GM19035 (cell line): ENCODE data around the gene KRTAP9-1.
"Not testable (repeated sequence)": the region's sequence is repeated elsewhere in the genome, so short reads cannot be mapped to it uniquely, and the experiment has no call there.

Experiments used
- ATAC-seq: cut with Tn5 transposase; IDR thresholded peaks from one replicate; pipeline ENCODE4 v1.9.1; 2021; ENCODE audit not compliant: unreplicated experiment

KRTAP9-1 gene

GRCh38 chr17:41178843-41179616, 10.7 kb upstream of the KRTAP9-1 start:
- no peak for ATAC-seq

- ATAC-seq: no peak
Observed at GRCh38 chr17:41184480-41184961, 5.2 kb upstream of the KRTAP9-1 start, which contains the start of gene KRTAP4-1. KRTAP4-1 (minus strand) TSS chr17:41184911; CDS start chr17:41184854, 57 bp downstream.

GRCh38 chr17:41185001-41185400, 4.7 kb upstream of the KRTAP9-1 start:
- ATAC-seq: no peak

- ATAC-seq: no peak
Observed at GRCh38 chr17:41186872-41187271, 2.8 kb upstream of the KRTAP9-1 start.

GRCh38 chr17:41190328-41190727, 641 bp downstream of the KRTAP9-1 start:
- no peak for ATAC-seq

- no peak for ATAC-seq
Observed at GRCh38 chr17:41196068-41196467, 6.4 kb downstream of the KRTAP9-1 start.

GRCh38 chr17:41199421-41200078, 9.9 kb downstream of the KRTAP9-1 start:
- no peak for ATAC-seq

- ATAC-seq: no peak
Observed at GRCh38 chr17:41211845-41212466, 22.3 kb downstream of the KRTAP9-1 start.

- ATAC-seq: no peak
Observed at GRCh38 chr17:41212524-41213169, 23.0 kb downstream of the KRTAP9-1 start.

GRCh38 chr17:41215681-41216080, 26.0 kb downstream of the KRTAP9-1 start:
- no peak for ATAC-seq

- ATAC-seq: no peak
Observed at GRCh38 chr17:41223821-41224220, 34.1 kb downstream of the KRTAP9-1 start.

- no peak for ATAC-seq
Observed at GRCh38 chr17:41226051-41226450, 36.4 kb downstream of the KRTAP9-1 start.

- not testable (repeated sequence) for ATAC-seq
Observed at GRCh38 chr17:41226598-41227095, 37.0 kb downstream of the KRTAP9-1 start, which contains the start of gene KRTAP9-2. KRTAP9-2 (plus strand) TSS chr17:41226648; CDS start chr17:41226655, 7 bp downstream.

GRCh38 chr17:41230094-41230493, 40.4 kb downstream of the KRTAP9-1 start:
- no peak for ATAC-seq

GRCh38 chr17:41231731-41232130, 42.0 kb downstream of the KRTAP9-1 start:
- ATAC-seq: no peak

- ATAC-seq: not testable (repeated sequence)
Observed at GRCh38 chr17:41232399-41233105, 42.9 kb downstream of the KRTAP9-1 start, which contains the start of gene KRTAP9-3. KRTAP9-3 (plus strand) TSS chr17:41232449; CDS start chr17:41232502, 53 bp downstream.

GRCh38 chr17:41237116-41237515, 47.4 kb downstream of the KRTAP9-1 start:
- not testable (repeated sequence) for ATAC-seq

GRCh38 chr17:41237949-41238437, 48.3 kb downstream of the KRTAP9-1 start, which contains the start of gene KRTAP9-8:
KRTAP9-8 (plus strand) TSS chr17:41237999; CDS start chr17:41238052, 53 bp downstream.
- not testable (repeated sequence) for ATAC-seq
